Spinal cord (tissue), 10 donors: ENCODE measurements around the gene VPS37C. TPM values are rescaled to one million over a fixed set of nuclear protein-coding genes. Genes with fewer than 3 reads are reported as not detected.

Experiments used
- DNase-seq, 6 donors: peaks; one replicate each; pipeline versions ENCODE4 v3.0.0 to v3.0.0-alpha.2; 2013 to 2015; ENCODE audit warnings: low spot score in 6 of 6, low read depth in 4 of 6
- H3K27ac ChIP-seq: one replicate; pipeline ENCODE4 v1.5.1; 2013; ENCODE audit warnings: low read depth, low read length, control low read depth
- H3K27me3 ChIP-seq: one replicate; pipeline ENCODE4 v1.6.1; 2013; ENCODE audit warnings: low read length; ENCODE audit not compliant: control insufficient read depth, insufficient read depth
- H3K36me3 ChIP-seq: one replicate; pipeline ENCODE4 v1.6.1; 2013; ENCODE audit warnings: low read length; ENCODE audit not compliant: control insufficient read depth, insufficient read depth
- H3K4me1 ChIP-seq: one replicate; pipeline ENCODE4 v1.6.1; 2013; ENCODE audit warnings: low read length; ENCODE audit not compliant: control insufficient read depth, insufficient read depth
- H3K4me3 ChIP-seq: one replicate; pipeline ENCODE4 v1.5.1; 2013; ENCODE audit warnings: low read depth, low read length, control low read depth
- H3K9me3 ChIP-seq: one replicate; pipeline ENCODE4 v1.6.1; 2013; ENCODE audit warnings: low read length; ENCODE audit not compliant: control insufficient read depth, insufficient read depth
- WGBS: methylation state at CpG from one replicate; pipeline ENCODE4 v1.1.5; 2013; ENCODE audit warnings: missing lambda C conversion rate; ENCODE audit not compliant: insufficient coverage; 5-methylcytosine and 5-hydroxymethylcytosine counted together
- polyA plus RNA-seq, 2 donors: library from polyadenylated mRNA; unstranded; fragments of 120-200 nt; gene quantifications; one replicate each; pipeline ENCODE4 v1.2.1, GENCODE V29; 2013; ENCODE audit not compliant: insufficient read length in 2 of 2
- total RNA-seq, 2 donors: library from RNA; depleted of rRNA in 1 of 2; stranded (reverse); fragments of 120-200 nt in 1 of 2; fragments of >200 nt in 1 of 2; gene quantifications; one replicate each; pipeline versions ENCODE4 v1.2.3 to v1.2.4, GENCODE V29; 2013 to 2014
- donor health status: healthy.

VPS37C gene
- total and polyA plus RNA-seq, 4 donors, result 4.8 to 16.5 (median 12.7) TPM

DNA sequence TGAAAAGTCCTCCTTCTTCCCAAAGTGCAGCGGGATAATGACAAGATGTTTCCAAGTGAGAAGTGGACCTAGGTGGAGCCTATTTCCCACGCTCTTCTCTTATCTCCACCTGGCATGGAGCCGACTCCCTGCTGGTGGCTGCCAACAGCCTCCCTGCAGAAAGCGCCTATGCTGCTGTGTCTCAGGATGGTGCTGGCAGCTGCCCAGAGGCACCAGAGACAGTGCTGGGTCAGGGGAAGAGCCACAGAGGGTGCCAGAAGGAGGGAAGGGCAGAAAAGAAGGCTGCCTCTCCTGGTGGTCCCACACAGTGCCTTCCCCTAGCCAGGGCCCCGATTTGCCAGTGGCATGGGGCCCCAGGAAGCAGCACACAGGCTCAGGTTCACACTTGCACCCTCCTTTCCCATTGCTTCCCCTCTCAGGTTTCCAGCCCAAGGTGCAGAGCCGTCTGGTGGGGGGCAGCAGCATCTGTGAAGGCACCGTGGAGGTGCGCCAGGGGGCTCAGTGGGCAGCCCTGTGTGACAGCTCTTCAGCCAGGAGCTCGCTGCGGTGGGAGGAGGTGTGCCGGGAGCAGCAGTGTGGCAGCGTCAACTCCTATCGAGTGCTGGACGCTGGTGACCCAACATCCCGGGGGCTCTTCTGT lies 39.9 kb downstream of the VPS37C start:
- no peaks in the 10 kb centered on the region for H3K36me3 ChIP-seq
- 60% methylated on average over 14 of the region's 15 CpGs for WGBS
- peaks cover 38% of the 10 kb centered on the region for H3K4me1 ChIP-seq
- DNase-seq, result peak in 2 of 6 donors; percentile 59 to 63
- H3K9me3 ChIP-seq, result no peaks in the 10 kb centered on the region
- no peak overlapping the region for H3K27ac ChIP-seq
- H3K4me3 ChIP-seq, result no peak overlapping the region
- H3K27me3 ChIP-seq, result no peaks in the 10 kb centered on the region

DNA sequence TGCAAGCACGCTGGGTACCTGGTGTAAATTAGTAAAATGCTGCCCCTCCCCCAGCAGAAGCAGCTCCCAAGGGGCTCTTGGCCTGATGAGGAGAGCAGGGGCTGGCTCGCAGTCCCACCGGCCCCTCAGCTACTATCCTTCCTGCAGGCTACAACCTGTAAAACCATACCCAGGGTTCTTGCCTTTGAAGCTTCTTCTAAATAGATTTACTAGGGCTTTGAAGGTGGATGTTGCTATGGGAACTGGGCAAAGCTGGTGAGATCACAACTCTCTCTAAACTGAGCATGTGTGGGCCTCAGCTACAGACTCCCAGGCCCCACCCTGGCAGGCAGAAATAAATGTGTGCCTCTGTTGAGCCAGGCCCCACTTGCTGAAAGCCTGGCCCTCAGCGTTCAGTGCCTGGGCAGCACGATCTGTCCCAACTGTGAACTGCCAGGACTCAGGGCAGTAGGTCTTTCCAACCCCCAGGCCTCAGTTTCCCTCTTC lies 40.5 kb downstream of the VPS37C start:
- Histone ChIP-seq H3K27ac (peak overlapping the region; percentile 54), H3K9me3 (no peaks in the 10 kb centered on the region), H3K27me3 (no peaks in the 10 kb centered on the region), H3K4me3 (no peak overlapping the region), H3K4me1 (peaks cover 32% of the 10 kb centered on the region), H3K36me3 (no peaks in the 10 kb centered on the region)
- DNase-seq, result peak in 3 of 6 donors; percentile 62 to 91 (median 88)
- 28% methylated on average over 4 of the region's 5 CpGs for WGBS

DNA sequence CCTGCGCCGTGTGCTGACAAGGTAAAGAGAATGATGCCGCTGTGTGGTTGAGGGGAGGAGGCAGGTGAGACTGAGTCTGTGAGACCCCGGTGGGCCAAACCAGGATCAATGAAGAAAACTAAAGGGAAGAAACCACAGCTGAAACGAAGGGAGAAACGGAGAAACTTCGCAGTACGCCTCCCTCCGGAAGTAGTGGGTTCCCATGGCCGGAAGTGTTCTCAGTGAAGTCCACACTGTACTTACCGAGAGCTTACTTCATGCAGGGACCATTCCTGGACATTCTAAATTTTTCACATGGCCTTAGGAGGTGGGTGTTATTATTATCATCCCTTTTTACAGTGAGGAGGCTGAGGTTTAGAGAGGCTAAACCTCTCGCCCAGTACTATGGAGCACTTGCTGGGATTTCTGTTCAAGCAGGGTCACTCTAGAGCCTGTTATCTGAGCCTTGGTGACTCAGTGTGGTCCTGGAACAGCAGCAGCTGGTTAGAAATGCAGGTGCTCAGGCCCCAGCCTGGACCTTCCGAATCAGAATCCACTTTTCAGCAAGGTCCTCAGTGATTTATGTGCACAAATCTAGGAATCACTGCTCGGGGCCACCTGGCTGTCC lies 41.0 kb downstream of the VPS37C start:
- Histone ChIP-seq H3K36me3 (no peaks in the 10 kb centered on the region), H3K27ac (peak overlapping the region; percentile 54), H3K27me3 (no peaks in the 10 kb centered on the region), H3K4me1 (peaks cover 27% of the 10 kb centered on the region), H3K9me3 (no peaks in the 10 kb centered on the region), H3K4me3 (no peak overlapping the region)
- 78% methylated on average over 12 of the region's 14 CpGs for WGBS
- DNase-seq, result no peak

DNA sequence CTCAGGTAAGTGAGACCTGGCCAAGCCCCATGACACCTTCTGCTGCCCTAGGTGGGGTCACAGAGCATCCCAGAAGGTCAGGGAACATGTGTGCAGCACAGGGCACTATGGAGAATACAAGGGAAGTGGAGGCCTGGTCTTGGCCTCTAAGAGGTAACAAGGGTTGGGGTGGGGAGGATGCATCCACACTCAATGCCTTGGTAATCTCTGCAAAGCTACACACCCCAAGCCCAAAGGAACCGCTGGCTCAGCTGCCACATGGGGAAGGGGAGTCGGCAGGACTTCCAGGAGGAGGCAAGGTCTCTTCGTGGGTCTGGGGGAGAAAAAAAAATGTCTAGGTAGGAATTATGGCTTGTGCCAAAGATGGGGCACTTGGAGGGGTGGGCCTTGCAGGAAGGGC lies 41.7 kb downstream of the VPS37C start:
- no peaks in the 10 kb centered on the region for H3K9me3 ChIP-seq
- H3K36me3 ChIP-seq, result no peaks in the 10 kb centered on the region
- no peak for DNase-seq
- no peak overlapping the region for H3K27ac ChIP-seq
- WGBS, result 85% methylated on average over 2 of the region's 3 CpGs
- no peaks in the 10 kb centered on the region for H3K27me3 ChIP-seq
- H3K4me1 ChIP-seq, result peaks cover 21% of the 10 kb centered on the region
- no peak overlapping the region for H3K4me3 ChIP-seq

DNA sequence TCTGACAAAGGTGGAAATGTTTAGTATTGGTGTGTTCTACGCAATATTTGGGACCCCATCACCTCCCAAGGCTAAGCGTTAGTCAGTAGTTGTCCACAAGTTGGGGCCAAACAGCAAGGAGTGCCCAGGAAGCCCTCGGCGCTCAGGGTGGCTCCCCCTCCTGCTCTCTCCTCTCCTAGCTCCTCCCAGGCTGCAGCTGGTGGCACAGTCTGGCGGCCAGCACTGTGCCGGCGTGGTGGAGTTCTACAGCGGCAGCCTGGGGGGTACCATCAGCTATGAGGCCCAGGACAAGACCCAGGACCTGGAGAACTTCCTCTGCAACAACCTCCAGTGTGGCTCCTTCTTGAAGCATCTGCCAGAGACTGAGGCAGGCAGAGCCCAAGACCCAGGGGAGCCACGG lies 42.2 kb downstream of the VPS37C start:
- no peak overlapping the region for H3K4me3 ChIP-seq
- H3K27ac ChIP-seq, result no peak overlapping the region
- no peaks in the 10 kb centered on the region for H3K27me3 ChIP-seq
- H3K4me1 ChIP-seq, result peaks cover 21% of the 10 kb centered on the region
- no peaks in the 10 kb centered on the region for H3K36me3 ChIP-seq
- H3K9me3 ChIP-seq, result no peaks in the 10 kb centered on the region
- WGBS, result 83% methylated on average over 9 of the region's 9 CpGs
- no peak for DNase-seq

DNA sequence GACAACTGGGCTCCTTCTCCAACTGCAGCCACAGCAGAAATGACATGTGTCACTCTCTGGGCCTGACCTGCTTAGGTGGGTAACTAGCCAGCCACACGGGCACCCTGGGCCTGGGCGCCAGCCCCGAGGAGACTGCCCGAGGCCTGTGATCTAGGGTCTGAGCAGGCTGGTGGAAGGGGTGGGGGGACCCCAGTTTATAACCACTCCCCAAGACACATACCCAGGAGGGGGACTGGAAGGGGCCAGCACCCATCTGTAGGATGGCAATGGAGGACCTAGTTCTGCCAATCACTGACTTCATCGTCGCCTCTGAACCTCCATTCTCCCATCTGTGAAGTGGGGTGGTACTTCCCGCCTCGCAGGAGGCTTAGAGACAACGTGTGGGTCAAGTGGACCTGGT lies 42.8 kb downstream of the VPS37C start:
- Histone ChIP-seq H3K27me3 (no peaks in the 10 kb centered on the region), H3K9me3 (no peaks in the 10 kb centered on the region), H3K36me3 (no peaks in the 10 kb centered on the region), H3K4me1 (peaks cover 21% of the 10 kb centered on the region), H3K4me3 (no peak overlapping the region), H3K27ac (no peak overlapping the region)
- 90% methylated on average over 3 of the region's 9 CpGs for WGBS
- no peak for DNase-seq

DNA sequence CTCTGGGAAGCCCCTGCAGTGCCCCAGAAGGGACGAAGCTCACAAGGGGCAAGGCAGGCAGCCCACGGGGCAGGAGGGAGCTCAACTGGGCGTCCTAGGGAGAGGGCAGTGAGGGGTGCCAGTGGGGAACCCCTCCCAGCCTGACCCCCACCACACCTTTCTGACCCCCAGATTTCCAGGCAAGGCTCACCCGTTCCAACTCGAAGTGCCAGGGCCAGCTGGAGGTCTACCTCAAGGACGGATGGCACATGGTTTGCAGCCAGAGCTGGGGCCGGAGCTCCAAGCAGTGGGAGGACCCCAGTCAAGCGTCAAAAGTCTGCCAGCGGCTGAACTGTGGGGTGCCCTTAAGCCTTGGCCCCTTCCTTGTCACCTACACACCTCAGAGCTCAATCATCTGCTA lies 43.2 kb downstream of the VPS37C start:
- no peaks in the 10 kb centered on the region for H3K27me3 ChIP-seq
- H3K27ac ChIP-seq, result no peak overlapping the region
- H3K36me3 ChIP-seq, result no peaks in the 10 kb centered on the region
- no peaks in the 10 kb centered on the region for H3K9me3 ChIP-seq
- 96% methylated on average over 6 of the region's 9 CpGs for WGBS
- no peak for DNase-seq
- no peak overlapping the region for H3K4me3 ChIP-seq
- H3K4me1 ChIP-seq, result peaks cover 21% of the 10 kb centered on the region

DNA sequence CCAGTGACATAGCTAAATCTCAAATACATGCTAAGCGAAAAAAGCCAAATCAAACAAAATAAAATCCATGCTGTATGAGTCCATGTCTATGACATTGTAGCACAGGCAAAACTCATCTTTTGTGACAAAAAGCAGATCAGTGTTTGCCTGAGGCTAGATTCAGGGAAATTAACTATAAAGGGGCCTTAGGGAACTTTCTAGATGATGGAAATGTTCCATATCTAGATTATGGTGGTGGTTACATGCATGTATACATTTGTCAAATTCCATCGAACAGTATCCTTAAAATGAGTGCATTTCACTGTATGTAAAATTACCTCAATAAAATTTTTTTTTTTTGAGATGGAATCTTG lies 44.1 kb downstream of the VPS37C start:
- H3K9me3 ChIP-seq, result no peaks in the 10 kb centered on the region
- H3K27me3 ChIP-seq, result no peaks in the 10 kb centered on the region
- H3K4me1 ChIP-seq, result peaks cover 21% of the 10 kb centered on the region
- DNase-seq, result peak in 1 of 6 donors; percentile 70
- WGBS, result no CpG with 5 or more reads among the region's 2 CpGs
- no peaks in the 10 kb centered on the region for H3K36me3 ChIP-seq
- no peak overlapping the region for H3K4me3 ChIP-seq
- H3K27ac ChIP-seq, result no peak overlapping the region

DNA sequence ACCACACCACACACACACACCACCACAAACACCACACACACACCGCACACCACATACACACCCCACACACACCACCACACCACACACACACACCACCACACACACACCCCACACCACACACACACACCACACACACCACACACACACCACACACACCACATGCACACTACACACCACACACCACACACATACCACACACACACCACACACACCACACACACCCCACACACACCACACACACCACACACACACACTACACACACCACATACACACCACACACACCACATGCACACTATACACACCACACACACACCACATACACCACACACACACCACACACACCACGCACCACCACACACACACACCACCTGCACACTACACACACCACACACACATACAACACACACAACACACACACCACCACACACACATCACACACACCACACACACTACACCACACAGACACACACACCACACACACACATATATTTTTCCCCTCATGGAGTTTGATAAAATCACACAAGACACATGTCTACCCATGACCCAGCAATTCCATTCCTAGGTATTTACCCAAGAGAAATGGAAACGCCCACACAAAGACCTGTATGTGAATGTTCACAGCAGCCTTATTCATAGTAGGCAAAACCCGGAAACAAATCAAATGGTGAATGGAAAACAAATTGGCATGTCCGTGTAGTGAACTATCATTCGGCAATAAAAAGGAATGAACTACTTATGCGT lies 44.6 kb downstream of the VPS37C start:
- no peaks in the 10 kb centered on the region for H3K9me3 ChIP-seq
- WGBS, result 100% methylated on average over 1 of the region's 7 CpGs
- no peak overlapping the region for H3K4me3 ChIP-seq
- DNase-seq, result no peak
- H3K27me3 ChIP-seq, result no peaks in the 10 kb centered on the region
- H3K27ac ChIP-seq, result no peak overlapping the region
- no peaks in the 10 kb centered on the region for H3K36me3 ChIP-seq
- H3K4me1 ChIP-seq, result peaks cover 20% of the 10 kb centered on the region
